Stimulated activated CD4-positive, alpha-beta T cell treated with anti-CD3 and anti-CD28 coated beads, Interleukin-4, amount 100 ng/mL, for 24 hours (primary cell): ENCODE data around the gene ALG14.
"Not testable (repeated sequence)": the region's sequence is repeated elsewhere in the genome, so short reads cannot be mapped to it uniquely, and the experiment has no call there.

Experiments used
- DNase-seq: peaks from one replicate; pipeline ENCODE4 v3.0.0-alpha.2; 2020

Gene ALG14

GRCh38 chr1:95072532-95073419 is at the start of gene ALG14:
Gene ALG14 (minus strand): TSS chr1:95072951. CDS start chr1:95072898, 53 bp downstream.
- peak; percentile 93 for DNase-seq

- DNase-seq, result no peak
Observed at GRCh38 chr1:95122151-95122697, 49.5 kb upstream of the ALG14 start.

- no peak for DNase-seq
Observed at GRCh38 chr1:95119273-95119672, 46.5 kb upstream of the ALG14 start.

GRCh38 chr1:95118710-95119109 is 46.0 kb upstream of the ALG14 start:
- no peak for DNase-seq

GRCh38 chr1:95118067-95118499 is 45.3 kb upstream of the ALG14 start:
- DNase-seq, result no peak

GRCh38 chr1:95117207-95118066 is 44.7 kb upstream of the ALG14 start, which contains the start of gene TLCD4:
Gene TLCD4 (plus strand): TSS chr1:95117355. CDS start chr1:95143902, 26,547 bp downstream.
- peak; percentile 25 for DNase-seq

- peak; percentile 50 for DNase-seq
Observed at GRCh38 chr1:95116580-95117206, 43.9 kb upstream of the ALG14 start.

GRCh38 chr1:95115708-95116137 is 43.0 kb upstream of the ALG14 start:
- DNase-seq, result no peak

- DNase-seq, result no peak
Observed at GRCh38 chr1:95113684-95114083, 40.9 kb upstream of the ALG14 start.

GRCh38 chr1:95111014-95111413 is 38.3 kb upstream of the ALG14 start:
- no peak for DNase-seq

GRCh38 chr1:95108792-95109191 is 36.0 kb upstream of the ALG14 start:
- DNase-seq, result no peak

GRCh38 chr1:95098196-95098595 is 25.4 kb upstream of the ALG14 start:
- no peak for DNase-seq

GRCh38 chr1:95097426-95097825 is 24.7 kb upstream of the ALG14 start:
- no peak for DNase-seq

- no peak for DNase-seq
Observed at GRCh38 chr1:95096218-95096841, 23.6 kb upstream of the ALG14 start.

- no peak for DNase-seq
Observed at GRCh38 chr1:95095833-95096217, 23.1 kb upstream of the ALG14 start.

GRCh38 chr1:95094923-95095322 is 22.2 kb upstream of the ALG14 start:
- DNase-seq, result no peak

GRCh38 chr1:95093296-95093695 is 20.5 kb upstream of the ALG14 start:
- DNase-seq, result no peak

GRCh38 chr1:95092891-95093290 is 20.1 kb upstream of the ALG14 start:
- not testable (repeated sequence) for DNase-seq

- DNase-seq, result not testable (repeated sequence)
Observed at GRCh38 chr1:95091290-95091689, 18.5 kb upstream of the ALG14 start.

- DNase-seq, result no peak
Observed at GRCh38 chr1:95089650-95090287, 17.0 kb upstream of the ALG14 start.

- DNase-seq, result no peak
Observed at GRCh38 chr1:95088303-95088702, 15.6 kb upstream of the ALG14 start.
